PC-9 (cell line): ENCODE measurements around the gene EPB41L4B.

Experiments
- CTCF ChIP-seq: fragments of 200-600 bp; sonication (generic); conservative IDR thresholded peaks from 2 replicates; pipeline ENCODE4 v1.6.1; 2017; ENCODE audit warnings: mixed run types, antibody characterized with exemption, mild to moderate bottlenecking, moderate library complexity
- EZH2 ChIP-seq: fragments of 200-600 bp; sonication (generic); IDR thresholded peaks from 2 replicates; pipeline ENCODE4 v1.8.0; 2017; ENCODE audit warnings: antibody characterized with exemption, low read depth

GRCh38 chr9:109336409-109336808 lies 15.6 kb upstream of the EPB41L4B start:
- TF ChIP-seq CTCF (no peak), EZH2 (no peak)
